ENCODE measurements around the gene AK2. TPM values are rescaled to one million over a fixed set of nuclear protein-coding genes. Genes with fewer than 3 reads are reported as not detected.

Gene AK2
- total RNA-seq, 1 donor from 2014 or later = 74.6 TPM

DNA sequence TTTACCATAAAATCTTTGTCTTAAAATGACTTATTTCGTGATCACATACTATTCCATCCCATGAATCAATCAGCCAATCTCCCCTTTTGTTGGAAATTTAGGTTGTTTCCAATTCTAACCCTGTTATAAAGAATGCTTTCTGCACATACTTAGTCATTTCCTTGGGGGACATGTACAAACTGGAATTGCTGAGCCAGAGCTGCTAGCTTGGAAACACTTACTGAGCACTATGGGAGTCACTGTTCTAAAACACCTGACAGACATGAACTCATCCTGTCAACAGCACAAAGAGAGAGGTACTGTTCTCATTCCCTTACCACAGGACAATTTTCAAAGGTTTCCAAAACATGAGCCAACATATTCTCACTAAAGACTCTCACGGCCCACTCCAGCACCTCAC is 32.1 kb downstream of the AK2 start:
- Mint-ChIP-seq H3K4me3 (ENCODE audit: unreplicated experiment) (no peak overlapping the region), H3K9me3 (ENCODE audit: unreplicated experiment) (no peaks in the 10 kb centered on the region), H3K36me3 (ENCODE audit: low read depth, unreplicated experiment) (peaks cover 5% of the 10 kb centered on the region), H3K4me1 (ENCODE audit: unreplicated experiment) (peaks cover 18% of the 10 kb centered on the region), H3K27ac (ENCODE audit: unreplicated experiment) (no peak overlapping the region), H3K27me3 (ENCODE audit: unreplicated experiment) (peaks cover 2% of the 10 kb centered on the region)
- no peak for DNase-seq (ENCODE audit: low spot score)
- TF ChIP-seq, protein P1, sequence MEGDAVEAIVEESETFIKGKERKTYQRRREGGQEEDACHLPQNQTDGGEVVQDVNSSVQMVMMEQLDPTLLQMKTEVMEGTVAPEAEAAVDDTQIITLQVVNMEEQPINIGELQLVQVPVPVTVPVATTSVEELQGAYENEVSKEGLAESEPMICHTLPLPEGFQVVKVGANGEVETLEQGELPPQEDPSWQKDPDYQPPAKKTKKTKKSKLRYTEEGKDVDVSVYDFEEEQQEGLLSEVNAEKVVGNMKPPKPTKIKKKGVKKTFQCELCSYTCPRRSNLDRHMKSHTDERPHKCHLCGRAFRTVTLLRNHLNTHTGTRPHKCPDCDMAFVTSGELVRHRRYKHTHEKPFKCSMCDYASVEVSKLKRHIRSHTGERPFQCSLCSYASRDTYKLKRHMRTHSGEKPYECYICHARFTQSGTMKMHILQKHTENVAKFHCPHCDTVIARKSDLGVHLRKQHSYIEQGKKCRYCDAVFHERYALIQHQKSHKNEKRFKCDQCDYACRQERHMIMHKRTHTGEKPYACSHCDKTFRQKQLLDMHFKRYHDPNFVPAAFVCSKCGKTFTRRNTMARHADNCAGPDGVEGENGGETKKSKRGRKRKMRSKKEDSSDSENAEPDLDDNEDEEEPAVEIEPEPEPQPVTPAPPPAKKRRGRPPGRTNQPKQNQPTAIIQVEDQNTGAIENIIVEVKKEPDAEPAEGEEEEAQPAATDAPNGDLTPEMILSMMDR (IDR thresholded peaks at IDR 0.05; ENCODE audit: unreplicated experiment) = no peak

DNA sequence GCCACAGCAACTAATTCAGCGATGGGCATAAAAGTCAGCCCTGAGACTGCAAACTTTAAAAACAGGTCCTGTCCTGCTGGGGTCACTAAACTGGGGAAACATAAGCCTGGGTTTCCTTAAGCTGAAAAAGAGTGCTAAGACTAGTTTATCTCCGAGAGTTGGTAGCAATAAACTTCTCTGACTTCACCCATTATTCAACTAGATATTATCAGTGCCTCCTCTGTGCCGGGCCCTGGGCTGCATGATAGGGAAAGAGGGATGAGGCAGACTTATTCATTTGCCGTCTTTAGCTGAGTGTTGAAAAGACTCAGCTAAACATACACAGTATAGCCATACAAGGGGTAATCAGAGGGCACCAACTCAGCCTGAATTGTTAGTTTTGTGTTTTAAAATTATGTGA is 33.0 kb downstream of the AK2 start:
- Mint-ChIP-seq H3K27me3 (ENCODE audit: unreplicated experiment) (peaks cover 2% of the 10 kb centered on the region), H3K9me3 (ENCODE audit: unreplicated experiment) (no peaks in the 10 kb centered on the region), H3K27ac (ENCODE audit: unreplicated experiment) (no peak overlapping the region), H3K4me1 (ENCODE audit: unreplicated experiment) (peaks cover 18% of the 10 kb centered on the region), H3K36me3 (ENCODE audit: low read depth, unreplicated experiment) (peaks cover 5% of the 10 kb centered on the region), H3K4me3 (ENCODE audit: unreplicated experiment) (no peak overlapping the region)
- TF ChIP-seq, protein P1 (IDR thresholded peaks at IDR 0.05; ENCODE audit: unreplicated experiment) = no peak
- DNase-seq (ENCODE audit: low spot score) = no peak

DNA sequence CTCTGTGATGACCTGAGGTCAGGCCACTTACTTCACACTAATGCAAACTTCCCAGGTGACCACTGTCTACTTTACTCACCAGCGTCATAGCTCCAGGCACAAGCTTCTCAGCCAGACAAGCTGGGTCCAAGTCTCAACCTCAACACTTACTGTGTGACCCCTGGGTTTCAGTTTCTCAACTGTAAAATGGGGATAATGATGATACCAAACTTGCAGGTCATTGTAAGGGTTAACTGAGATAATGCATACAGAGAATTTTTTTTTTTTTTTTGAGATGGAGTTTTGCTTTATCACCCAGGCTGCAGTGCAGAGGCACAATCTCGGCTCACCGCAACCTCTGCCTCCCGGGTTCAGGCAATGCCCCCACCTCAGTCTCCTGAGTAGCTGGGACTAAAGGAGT is 34.7 kb downstream of the AK2 start:
- Mint-ChIP-seq H3K36me3 (ENCODE audit: low read depth, unreplicated experiment) (no peaks in the 10 kb centered on the region), H3K4me3 (ENCODE audit: unreplicated experiment) (no peak overlapping the region), H3K9me3 (ENCODE audit: unreplicated experiment) (no peaks in the 10 kb centered on the region), H3K27me3 (ENCODE audit: unreplicated experiment) (peaks cover 2% of the 10 kb centered on the region), H3K4me1 (ENCODE audit: unreplicated experiment) (peaks cover 31% of the 10 kb centered on the region), H3K27ac (ENCODE audit: unreplicated experiment) (no peak overlapping the region)
- TF ChIP-seq, protein P1 (IDR thresholded peaks at IDR 0.05; ENCODE audit: unreplicated experiment) = no peak
- DNase-seq (ENCODE audit: low spot score) = no peak

DNA sequence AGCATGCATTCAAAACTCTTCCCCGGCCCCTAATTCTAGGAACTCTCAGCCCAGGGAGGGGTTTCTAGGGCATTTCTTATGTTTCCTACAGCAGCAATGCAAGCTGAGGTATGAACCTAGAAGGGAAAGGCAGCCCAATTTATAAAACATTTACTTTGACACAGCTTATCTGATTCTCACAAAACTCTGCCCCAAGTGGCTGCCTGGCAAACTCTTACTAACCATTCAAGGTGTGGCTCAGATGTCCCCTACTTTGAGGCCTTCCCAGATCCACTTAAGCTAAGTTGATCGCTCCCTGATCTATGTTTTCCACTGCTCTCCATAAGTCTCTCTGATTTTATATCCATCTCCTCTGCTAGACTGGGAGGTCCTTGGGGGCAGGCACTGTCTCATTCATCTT is 35.4 kb downstream of the AK2 start:
- Mint-ChIP-seq H3K36me3 (ENCODE audit: low read depth, unreplicated experiment) (no peaks in the 10 kb centered on the region), H3K4me3 (ENCODE audit: unreplicated experiment) (no peak overlapping the region)

DNA sequence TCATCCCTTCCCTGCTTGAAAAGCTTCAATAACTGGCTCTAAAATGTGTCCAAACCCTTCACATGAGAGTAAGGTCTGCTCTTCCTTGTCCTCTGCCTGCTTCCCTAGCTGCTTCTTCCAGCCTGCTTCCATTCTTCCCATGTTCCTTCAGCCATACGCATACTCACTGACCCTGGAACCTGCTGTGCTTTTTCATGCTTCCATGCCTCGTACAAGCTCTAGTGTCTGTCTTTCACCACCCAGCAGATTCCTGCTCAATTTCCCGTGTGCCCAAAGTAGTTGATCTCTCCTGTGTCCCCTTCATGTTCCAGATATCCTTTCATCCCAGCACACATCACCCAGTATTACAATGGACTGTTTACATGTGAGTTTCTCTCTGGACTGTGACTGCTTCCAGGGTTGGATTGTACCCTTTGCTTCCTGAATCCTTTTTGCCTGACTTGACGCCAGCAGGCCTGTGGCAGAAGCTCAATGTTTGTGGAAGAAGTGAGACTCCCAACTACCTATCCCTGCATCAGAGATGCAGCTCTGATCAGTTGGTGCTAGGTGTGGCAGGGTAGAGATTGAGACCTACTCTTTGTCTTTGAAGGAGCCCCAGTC is 36.2 kb downstream of the AK2 start:
- Mint-ChIP-seq H3K4me1 (ENCODE audit: unreplicated experiment) (peaks cover 28% of the 10 kb centered on the region), H3K9me3 (ENCODE audit: unreplicated experiment) (no peaks in the 10 kb centered on the region), H3K27me3 (ENCODE audit: unreplicated experiment) (no peaks in the 10 kb centered on the region), H3K27ac (ENCODE audit: unreplicated experiment) (no peak overlapping the region), H3K4me3 (ENCODE audit: unreplicated experiment) (no peak overlapping the region), H3K36me3 (ENCODE audit: low read depth, unreplicated experiment) (no peaks in the 10 kb centered on the region)
- no peak for DNase-seq (ENCODE audit: low spot score)
- TF ChIP-seq, protein P1 (IDR thresholded peaks at IDR 0.05; ENCODE audit: unreplicated experiment) = no peak

More for the DNA sequence above, 35.4 kb downstream of the AK2 start:
- H3K9me3 Mint-ChIP-seq (ENCODE audit: unreplicated experiment) = no peaks in the 10 kb centered on the region
- H3K27ac Mint-ChIP-seq (ENCODE audit: unreplicated experiment) = no peak overlapping the region
- no peak for DNase-seq (ENCODE audit: low spot score)
- peaks cover 34% of the 10 kb centered on the region for H3K4me1 Mint-ChIP-seq (ENCODE audit: unreplicated experiment)
- H3K27me3 Mint-ChIP-seq (ENCODE audit: unreplicated experiment) = peaks cover 1% of the 10 kb centered on the region
- TF ChIP-seq, protein P1 (IDR thresholded peaks at IDR 0.05; ENCODE audit: unreplicated experiment) = no peak

Data from endothelial cell (in vitro differentiated cells).